ENCODE measurements around the gene MCHR1.

Gene MCHR1

GRCh38 chr22:40727964-40728615, 48.8 kb downstream of the MCHR1 start:
- no peak for TF ChIP-seq CTCF (IDR thresholded peaks at IDR 0.05; ENCODE audit: insufficient read depth, low read length, missing control alignments)
- CTCF ChIA-PET = no interaction called here
- no peak for DNase-seq (ENCODE audit: low read depth, low spot score)
- POLR2A ChIA-PET = no interaction called here
- no peak overlapping the region for H3K4me3 ChIP-seq (ENCODE audit: low read depth, low read length)

- TF ChIP-seq CTCF (IDR thresholded peaks at IDR 0.05; ENCODE audit: insufficient read depth, low read length, missing control alignments) = no peak
- ChIA-PET POLR2A (no interaction called here), CTCF (no interaction called here)
- no peak overlapping the region for H3K4me3 ChIP-seq (ENCODE audit: low read depth, low read length)
- no peak for DNase-seq (ENCODE audit: low read depth, low spot score)
Measured at GRCh38 chr22:40728731-40729189, 49.5 kb downstream of the MCHR1 start.

GRCh38 chr22:40729284-40729683, 50.0 kb downstream of the MCHR1 start:
- POLR2A ChIA-PET = no interaction called here
- DNase-seq (ENCODE audit: low read depth, low spot score) = no peak
- TF ChIP-seq CTCF (IDR thresholded peaks at IDR 0.05; ENCODE audit: insufficient read depth, low read length, missing control alignments) = no peak
- H3K4me3 ChIP-seq (ENCODE audit: low read depth, low read length) = no peak overlapping the region
- CTCF ChIA-PET = no interaction called here
